GM06990 (cell line): ENCODE data around the gene LMF1.

Experiments
- DNase-seq: peaks from one replicate; pipeline ENCODE4 v3.0.0-alpha.2; 2011; ENCODE audit not compliant: insufficient read length; ENCODE audit errors: extremely low read depth
- H3K27me3 ChIP-seq: replicated peaks from 2 replicates; pipeline ENCODE4 v1.6.0; 2011; ENCODE audit warnings: low read length; ENCODE audit not compliant: control insufficient read depth, insufficient read depth
- H3K36me3 ChIP-seq: 2 replicates; pipeline ENCODE4 v1.5.1; 2011; ENCODE audit warnings: low read length; ENCODE audit not compliant: control insufficient read depth, insufficient read depth
- H3K4me3 ChIP-seq: replicated peaks from 2 replicates; pipeline ENCODE4 v1.5.1; 2011; ENCODE audit warnings: low read depth, mild to moderate bottlenecking, control low read depth, low read length
- TF ChIP-seq, protein P1 (sequence below): IDR thresholded peaks from 2 replicates; pipeline ENCODE4 v1.5.1; 2011; ENCODE audit warnings: low read length, control low read depth, mild to moderate bottlenecking, inconsistent platforms; ENCODE audit not compliant: insufficient read depth, poor library complexity, severe bottlenecking

LMF1 gene

DNA sequence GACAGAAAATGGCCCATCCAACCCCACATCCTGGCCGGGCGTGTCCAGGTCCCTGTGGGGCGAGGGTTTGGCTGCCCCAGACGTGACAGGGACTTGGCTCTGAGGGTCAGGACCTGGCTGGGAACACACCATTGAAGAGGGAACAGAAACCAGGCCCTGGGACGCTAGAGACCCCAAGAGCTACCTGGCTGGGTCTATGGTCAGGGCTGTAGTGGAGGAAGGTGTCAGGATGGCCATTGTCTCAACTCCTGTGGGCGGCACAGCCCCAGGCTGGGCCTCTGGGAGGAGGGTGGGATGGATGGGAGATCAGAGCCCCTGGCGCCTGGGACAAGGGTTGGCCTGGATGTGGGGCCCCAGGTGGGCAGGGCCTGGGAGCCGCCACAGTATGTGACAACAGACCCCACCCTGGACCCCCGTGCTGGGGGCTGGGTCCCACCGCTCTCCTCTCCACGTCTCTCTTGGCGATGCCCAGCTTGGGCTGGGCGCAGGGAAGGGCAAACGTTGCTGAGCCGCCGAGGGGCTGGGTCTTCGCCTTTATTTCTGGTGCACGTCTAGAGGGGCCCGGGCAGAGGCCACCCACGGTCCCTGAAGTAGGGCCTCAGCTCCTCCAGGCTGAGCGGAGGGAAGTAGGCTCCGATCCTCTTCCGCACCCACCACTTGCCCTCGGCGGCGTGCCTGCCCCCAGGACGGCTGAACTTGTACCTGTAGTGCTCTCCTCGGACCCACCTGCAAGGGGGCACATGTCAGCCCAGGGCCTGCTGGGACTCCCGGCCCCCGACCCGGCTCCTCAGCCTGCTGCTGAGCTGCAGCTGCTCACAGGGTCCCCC lies 116.6 kb downstream of the LMF1 start:
- Histone ChIP-seq H3K27me3 (no peaks in the 10 kb centered on the region), H3K4me3 (no peak overlapping the region), H3K36me3 (no peaks in the 10 kb centered on the region)
- TF ChIP-seq, protein P1, sequence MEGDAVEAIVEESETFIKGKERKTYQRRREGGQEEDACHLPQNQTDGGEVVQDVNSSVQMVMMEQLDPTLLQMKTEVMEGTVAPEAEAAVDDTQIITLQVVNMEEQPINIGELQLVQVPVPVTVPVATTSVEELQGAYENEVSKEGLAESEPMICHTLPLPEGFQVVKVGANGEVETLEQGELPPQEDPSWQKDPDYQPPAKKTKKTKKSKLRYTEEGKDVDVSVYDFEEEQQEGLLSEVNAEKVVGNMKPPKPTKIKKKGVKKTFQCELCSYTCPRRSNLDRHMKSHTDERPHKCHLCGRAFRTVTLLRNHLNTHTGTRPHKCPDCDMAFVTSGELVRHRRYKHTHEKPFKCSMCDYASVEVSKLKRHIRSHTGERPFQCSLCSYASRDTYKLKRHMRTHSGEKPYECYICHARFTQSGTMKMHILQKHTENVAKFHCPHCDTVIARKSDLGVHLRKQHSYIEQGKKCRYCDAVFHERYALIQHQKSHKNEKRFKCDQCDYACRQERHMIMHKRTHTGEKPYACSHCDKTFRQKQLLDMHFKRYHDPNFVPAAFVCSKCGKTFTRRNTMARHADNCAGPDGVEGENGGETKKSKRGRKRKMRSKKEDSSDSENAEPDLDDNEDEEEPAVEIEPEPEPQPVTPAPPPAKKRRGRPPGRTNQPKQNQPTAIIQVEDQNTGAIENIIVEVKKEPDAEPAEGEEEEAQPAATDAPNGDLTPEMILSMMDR, result no peak
- DNase-seq, result no peak

DNA sequence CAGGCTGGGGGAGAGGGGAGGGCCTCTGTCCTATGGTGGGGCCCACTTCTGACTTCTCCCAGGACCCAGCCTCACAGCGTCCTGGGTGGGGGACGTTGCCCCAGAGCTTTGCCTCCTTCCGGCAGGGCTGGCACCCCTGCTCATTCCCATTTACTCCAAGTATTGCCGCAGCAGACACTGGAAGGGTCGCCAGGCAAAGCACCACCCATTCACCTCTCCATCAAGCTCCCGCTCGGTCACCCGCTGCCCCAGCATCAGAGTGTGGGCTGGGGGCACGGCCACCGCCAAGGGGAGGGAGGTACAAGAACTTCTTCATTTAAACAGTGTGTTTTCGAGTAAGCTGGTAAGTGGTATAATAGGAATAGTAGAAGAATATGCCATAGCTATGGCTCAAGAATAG lies 117.5 kb downstream of the LMF1 start:
- DNase-seq, result no peak
- Histone ChIP-seq H3K36me3 (no peaks in the 10 kb centered on the region), H3K27me3 (no peaks in the 10 kb centered on the region), H3K4me3 (no peak overlapping the region)
- TF ChIP-seq, protein P1, result no peak

DNA sequence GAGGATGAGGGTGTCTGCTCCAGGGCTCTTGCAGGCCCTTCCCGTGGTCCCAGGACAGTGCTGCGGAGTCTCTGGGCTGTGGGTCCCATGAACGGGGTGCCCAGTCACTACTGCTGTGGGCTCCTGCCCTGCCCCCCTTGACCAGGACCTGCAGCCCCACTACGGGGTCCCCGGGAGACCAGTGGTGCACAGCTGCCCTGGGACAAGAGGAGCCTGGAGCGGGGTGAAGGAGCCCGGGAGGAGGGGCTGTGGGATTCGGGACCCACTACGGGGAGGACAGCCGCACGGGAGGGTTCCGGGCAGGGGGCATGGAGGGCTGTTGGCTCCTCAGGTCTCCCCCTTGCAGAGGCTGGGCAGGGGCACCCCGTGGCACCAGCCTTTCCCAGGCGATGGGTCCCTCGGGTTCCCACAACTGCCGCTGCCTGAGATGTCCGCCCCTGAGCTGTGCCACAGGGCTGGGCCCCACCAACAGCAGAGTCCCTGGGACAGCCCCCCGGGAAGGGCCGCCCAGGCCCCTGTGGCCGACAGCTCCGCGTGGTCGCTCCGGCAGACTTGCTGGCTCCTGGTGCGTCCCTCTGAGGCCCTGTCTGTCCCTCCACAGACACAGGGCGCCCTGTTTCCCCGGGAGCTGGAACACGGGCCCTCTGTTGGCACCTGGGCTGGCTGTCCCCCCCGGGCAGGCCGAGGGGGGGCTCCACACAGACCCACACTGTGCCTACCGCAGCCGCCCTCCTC lies 118.2 kb downstream of the LMF1 start:
- no peaks in the 10 kb centered on the region for H3K36me3 ChIP-seq
- no peak for DNase-seq
- no peak overlapping the region for H3K4me3 ChIP-seq
- H3K27me3 ChIP-seq, result no peaks in the 10 kb centered on the region
- TF ChIP-seq, protein P1, result no peak

DNA sequence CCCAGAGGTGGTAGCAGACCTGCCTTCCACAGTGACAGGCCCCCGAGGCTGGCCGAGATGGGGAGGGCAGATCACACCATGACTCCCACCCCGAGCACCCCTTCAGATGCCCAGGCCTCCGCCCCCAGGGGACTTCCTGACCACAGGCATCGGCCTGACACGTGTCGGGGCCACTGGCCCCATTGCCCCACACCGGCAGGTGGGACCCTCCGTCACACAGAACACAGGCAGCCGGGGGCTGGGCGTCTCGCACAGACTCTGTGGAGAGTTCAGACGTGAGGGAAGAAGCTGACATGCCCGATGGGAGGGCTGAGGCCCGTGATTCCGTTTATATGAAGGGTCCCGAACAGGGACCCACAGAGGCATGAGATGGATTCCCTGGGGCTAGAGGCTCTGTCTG lies 118.9 kb downstream of the LMF1 start:
- no peak for DNase-seq
- no peak overlapping the region for H3K4me3 ChIP-seq
- H3K36me3 ChIP-seq, result no peaks in the 10 kb centered on the region
- TF ChIP-seq, protein P1, result no peak
- no peaks in the 10 kb centered on the region for H3K27me3 ChIP-seq

DNA sequence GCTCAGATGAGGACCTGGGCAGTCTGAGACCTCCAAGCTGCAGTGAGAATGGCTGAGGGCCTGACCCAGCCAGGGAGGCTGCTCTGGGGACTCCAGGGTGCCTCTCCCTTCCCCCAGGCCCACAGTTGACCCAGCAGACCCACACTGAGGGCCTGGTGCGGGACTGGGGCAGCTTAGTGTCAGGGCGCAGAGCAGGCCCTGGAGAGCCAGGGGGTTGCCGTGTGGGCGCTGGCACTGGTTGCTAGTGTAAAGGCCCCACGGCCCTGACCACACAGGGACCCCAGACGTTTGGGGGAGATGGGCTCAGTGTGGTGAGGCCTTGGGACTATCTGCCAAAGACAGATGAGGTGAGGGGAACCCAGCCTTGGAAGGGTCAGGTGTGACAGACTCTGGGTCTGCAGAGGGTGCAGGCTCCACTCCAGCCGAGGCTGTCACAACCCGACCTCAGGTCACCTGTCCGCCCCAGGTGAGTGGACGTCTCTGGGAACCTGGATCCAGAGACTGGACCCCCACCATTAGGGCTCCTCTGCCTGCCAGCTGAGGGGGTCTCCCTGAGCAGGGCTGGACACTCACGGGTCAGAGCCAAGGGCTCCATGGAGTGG lies 119.5 kb downstream of the LMF1 start:
- Histone ChIP-seq H3K27me3 (no peaks in the 10 kb centered on the region), H3K4me3 (no peak overlapping the region), H3K36me3 (no peaks in the 10 kb centered on the region)
- no peak for DNase-seq
- TF ChIP-seq, protein P1, result no peak
